Smooth muscle cell (in vitro differentiated cells): ENCODE measurements around the gene CALM3. TPM values are rescaled to one million over a fixed set of nuclear protein-coding genes. Genes with fewer than 3 reads are reported as not detected.

Experiments used
- DNase-seq: peaks from one replicate; lab custom pipeline; 2025; ENCODE audit not compliant: unreplicated experiment; lab: John Stamatoyannopoulos, UW
- H2AFZ ChIP-seq: fragments of 200-600 bp; sonication (generic); 2 replicates; pipeline ENCODE4 v1.6.0; 2016; ENCODE audit warnings: antibody characterized with exemption, low read depth, mild to moderate bottlenecking
- H3F3A ChIP-seq: fragments of 200-600 bp; sonication (generic); 2 replicates; pipeline ENCODE4 v1.6.0; 2017; ENCODE audit warnings: antibody characterized with exemption, low read depth
- H3K27ac ChIP-seq: fragments of 200-600 bp; sonication (generic); 2 replicates; pipeline ENCODE4 v1.5.1; 2016; ENCODE audit warnings: low read depth, mild to moderate bottlenecking
- H3K27me3 ChIP-seq: fragments of 200-600 bp; sonication (generic); 2 replicates; pipeline ENCODE4 v1.6.1; 2016; ENCODE audit warnings: low read depth, mild to moderate bottlenecking
- H3K36me3 ChIP-seq: fragments of 200-600 bp; sonication (generic); 2 replicates; pipeline ENCODE4 v1.5.1; 2016; ENCODE audit warnings: low read depth
- H3K4me1 ChIP-seq: fragments of 200-600 bp; sonication (generic); 2 replicates; pipeline ENCODE4 v1.5.1; 2016; ENCODE audit warnings: low read depth
- H3K4me2 ChIP-seq: fragments of 200-600 bp; sonication (generic); 2 replicates; pipeline ENCODE4 v1.6.0; 2016; ENCODE audit warnings: mild to moderate bottlenecking
- H3K4me3 ChIP-seq: fragments of 200-600 bp; sonication (generic); 2 replicates; pipeline ENCODE4 v1.5.1; 2016; ENCODE audit warnings: mild to moderate bottlenecking
- H3K79me2 ChIP-seq: fragments of 200-600 bp; sonication (generic); 2 replicates; pipeline ENCODE4 v1.6.0; 2016; ENCODE audit warnings: low read depth, mild to moderate bottlenecking
- H3K9ac ChIP-seq: fragments of 200-600 bp; sonication (generic); 2 replicates; pipeline ENCODE4 v1.6.0; 2016; ENCODE audit warnings: low read depth
- H3K9me3 ChIP-seq: fragments of 200-600 bp; sonication (generic); replicated peaks from 2 replicates; pipeline ENCODE4 v1.5.1; 2016; ENCODE audit warnings: low read depth
- H4K20me1 ChIP-seq: fragments of 200-600 bp; sonication (generic); 2 replicates; pipeline ENCODE4 v1.6.0; 2016; ENCODE audit warnings: low read depth
- WGBS: methylation state at CpG from one replicate; pipeline ENCODE4 v1.1.7; 2016; ENCODE audit warnings: low lambda C conversion rate; 5-methylcytosine and 5-hydroxymethylcytosine counted together
- polyA plus RNA-seq: library from polyadenylated mRNA; unstranded; fragments of >200 nt; fragmentation: Nextera tagmentation; extraction: Ambion mirVana; gene quantifications from 2 replicates; pipeline ENCODE4 v1.2.1, GENCODE V29; 2016
- total RNA-seq: library from RNA; depleted of rRNA; stranded (reverse); fragments of >200 nt; gene quantifications from 2 replicates; pipeline ENCODE4 v1.2.3, GENCODE V29; 2014
- TF ChIP-seq, protein P1 (sequence below): fragments of 200-600 bp; sonication (generic); IDR thresholded peaks from 2 replicates; pipeline ENCODE4 v1.5.1; 2017; ENCODE audit warnings: borderline replicate concordance, mild to moderate bottlenecking, antibody characterized with exemption; ENCODE audit not compliant: insufficient read depth, poor library complexity, severe bottlenecking

CALM3 gene
- total and polyA plus RNA-seq, 2 experiments from 2014 or later, result 172 to 183 TPM

GRCh38 chr19:46579361-46579879 lies 21.7 kb upstream of the CALM3 start:
- 52% methylated on average over 8 of the region's 8 CpGs for WGBS
- DNase-seq, result no peak

GRCh38 chr19:46580247-46580646 lies 20.9 kb upstream of the CALM3 start:
- Histone ChIP-seq H2AFZ (no peak overlapping the region), H3K4me3 (no peak overlapping the region), H3F3A (no peaks in the 10 kb centered on the region), H3K27me3 (no peaks in the 10 kb centered on the region), H3K36me3 (no peaks in the 10 kb centered on the region), H3K79me2 (no peaks in the 10 kb centered on the region), H3K9me3 (no peaks in the 10 kb centered on the region), H3K4me1 (no peaks in the 10 kb centered on the region), H4K20me1 (no peaks in the 10 kb centered on the region), H3K4me2 (no peak overlapping the region), H3K27ac (no peak overlapping the region), H3K9ac (no peak overlapping the region)
- no peak for DNase-seq
- TF ChIP-seq, protein P1, sequence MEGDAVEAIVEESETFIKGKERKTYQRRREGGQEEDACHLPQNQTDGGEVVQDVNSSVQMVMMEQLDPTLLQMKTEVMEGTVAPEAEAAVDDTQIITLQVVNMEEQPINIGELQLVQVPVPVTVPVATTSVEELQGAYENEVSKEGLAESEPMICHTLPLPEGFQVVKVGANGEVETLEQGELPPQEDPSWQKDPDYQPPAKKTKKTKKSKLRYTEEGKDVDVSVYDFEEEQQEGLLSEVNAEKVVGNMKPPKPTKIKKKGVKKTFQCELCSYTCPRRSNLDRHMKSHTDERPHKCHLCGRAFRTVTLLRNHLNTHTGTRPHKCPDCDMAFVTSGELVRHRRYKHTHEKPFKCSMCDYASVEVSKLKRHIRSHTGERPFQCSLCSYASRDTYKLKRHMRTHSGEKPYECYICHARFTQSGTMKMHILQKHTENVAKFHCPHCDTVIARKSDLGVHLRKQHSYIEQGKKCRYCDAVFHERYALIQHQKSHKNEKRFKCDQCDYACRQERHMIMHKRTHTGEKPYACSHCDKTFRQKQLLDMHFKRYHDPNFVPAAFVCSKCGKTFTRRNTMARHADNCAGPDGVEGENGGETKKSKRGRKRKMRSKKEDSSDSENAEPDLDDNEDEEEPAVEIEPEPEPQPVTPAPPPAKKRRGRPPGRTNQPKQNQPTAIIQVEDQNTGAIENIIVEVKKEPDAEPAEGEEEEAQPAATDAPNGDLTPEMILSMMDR, result no peak
- 82% methylated on average over 2 of the region's 2 CpGs for WGBS

More at GRCh38 chr19:46579361-46579879, 21.7 kb upstream of the CALM3 start:
- no peaks in the 10 kb centered on the region for H3K4me1 ChIP-seq
- no peak overlapping the region for H3K4me2 ChIP-seq
- H3K9me3 ChIP-seq, result no peaks in the 10 kb centered on the region
- no peak overlapping the region for H3K4me3 ChIP-seq
- H3K27ac ChIP-seq, result no peak overlapping the region
- H3K9ac ChIP-seq, result no peak overlapping the region
- H3K79me2 ChIP-seq, result no peaks in the 10 kb centered on the region
- TF ChIP-seq, protein P1, result peak; percentile 43
- no peak overlapping the region for H2AFZ ChIP-seq
- no peaks in the 10 kb centered on the region for H3F3A ChIP-seq
- no peaks in the 10 kb centered on the region for H3K36me3 ChIP-seq
- no peaks in the 10 kb centered on the region for H3K27me3 ChIP-seq
- H4K20me1 ChIP-seq, result no peaks in the 10 kb centered on the region

DNA sequence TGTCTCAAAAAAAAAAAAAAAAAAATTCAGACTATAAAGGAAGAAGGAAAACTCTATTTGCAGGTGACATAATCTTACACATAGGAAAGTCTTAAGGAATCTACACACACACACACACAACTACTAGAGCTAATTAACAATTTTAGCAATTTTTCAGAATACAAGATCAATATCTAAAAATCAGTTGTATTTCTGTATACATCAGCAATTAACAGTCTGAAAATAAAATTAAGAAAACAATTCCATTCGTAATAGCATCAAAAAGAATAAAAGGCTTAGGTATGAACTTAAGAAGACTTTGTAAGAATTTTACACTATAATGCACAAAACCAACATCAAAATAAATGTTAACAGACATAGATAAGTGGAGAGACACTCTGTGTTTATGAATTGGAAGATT lies 15.6 kb upstream of the CALM3 start:
- Histone ChIP-seq H3K4me2 (no peak overlapping the region), H3K4me3 (no peak overlapping the region)
- TF ChIP-seq, protein P1, result no peak

GRCh38 chr19:46586294-46586693 lies 14.8 kb upstream of the CALM3 start:
- H3K4me3 ChIP-seq, result no peak overlapping the region
- H3K79me2 ChIP-seq, result no peaks in the 10 kb centered on the region
- H3K27ac ChIP-seq, result no peak overlapping the region
- H3K9me3 ChIP-seq, result no peaks in the 10 kb centered on the region
- no peaks in the 10 kb centered on the region for H3K4me1 ChIP-seq
- 87% methylated on average over 4 of the region's 4 CpGs for WGBS
- TF ChIP-seq, protein P1, result no peak
- no peak overlapping the region for H3K9ac ChIP-seq
- H3K27me3 ChIP-seq, result no peaks in the 10 kb centered on the region
- no peaks in the 10 kb centered on the region for H3F3A ChIP-seq
- no peak overlapping the region for H2AFZ ChIP-seq
- H3K36me3 ChIP-seq, result no peaks in the 10 kb centered on the region
- no peak for DNase-seq
- H4K20me1 ChIP-seq, result no peaks in the 10 kb centered on the region
- H3K4me2 ChIP-seq, result no peak overlapping the region

More for the DNA sequence above, 15.6 kb upstream of the CALM3 start:
- Histone ChIP-seq H3K79me2 (no peaks in the 10 kb centered on the region), H3K9ac (no peak overlapping the region), H3K9me3 (no peaks in the 10 kb centered on the region), H2AFZ (no peak overlapping the region), H3F3A (no peaks in the 10 kb centered on the region), H3K27ac (no peak overlapping the region), H3K36me3 (no peaks in the 10 kb centered on the region), H3K27me3 (no peaks in the 10 kb centered on the region), H3K4me1 (no peaks in the 10 kb centered on the region), H4K20me1 (no peaks in the 10 kb centered on the region)
- WGBS, result 89% methylated on average over 1 of the region's 1 CpG
- no peak for DNase-seq
